ENCODE results near the gene PDE11A.

PDE11A gene

DNA sequence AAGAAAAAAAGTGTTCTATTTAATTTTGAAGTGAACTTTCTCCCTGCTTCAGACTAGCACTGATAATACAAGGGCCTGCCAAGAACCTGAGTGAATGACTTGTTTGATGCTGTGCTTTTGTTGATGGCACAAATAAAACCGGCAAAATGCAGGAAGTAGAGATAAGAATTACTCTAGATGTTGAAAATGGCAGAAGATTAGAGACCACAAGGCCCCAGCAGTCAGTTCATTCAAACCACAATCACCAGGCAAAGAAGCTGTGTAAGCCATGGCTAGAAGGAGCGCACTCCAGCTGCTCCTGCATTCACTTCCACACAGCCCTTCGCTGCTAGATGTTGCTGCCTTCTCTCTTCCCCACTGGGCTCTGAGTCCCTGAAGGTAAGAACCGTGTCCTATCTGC, 383.0 kb downstream of the PDE11A start:
- DNase-seq: no peak

DNA sequence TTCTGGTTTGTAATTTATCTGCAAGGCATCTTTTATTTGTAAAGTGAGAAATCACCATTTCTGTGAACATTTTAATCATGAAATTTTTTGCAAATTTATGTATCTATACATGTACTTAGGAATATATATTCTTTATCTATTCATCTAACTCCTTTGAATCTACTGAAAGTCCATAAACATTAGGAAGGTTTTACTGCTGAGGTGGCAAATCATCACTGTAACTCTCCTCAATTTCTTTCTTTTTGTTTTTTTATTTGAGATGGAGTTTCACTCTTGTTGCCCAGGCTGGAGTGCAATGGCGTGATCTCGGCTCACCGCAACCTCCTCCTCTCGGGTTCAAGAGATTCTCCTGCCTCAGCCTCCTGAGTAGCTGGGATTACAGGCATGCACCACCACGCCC, 383.7 kb downstream of the PDE11A start:
- DNase-seq: no peak

DNA sequence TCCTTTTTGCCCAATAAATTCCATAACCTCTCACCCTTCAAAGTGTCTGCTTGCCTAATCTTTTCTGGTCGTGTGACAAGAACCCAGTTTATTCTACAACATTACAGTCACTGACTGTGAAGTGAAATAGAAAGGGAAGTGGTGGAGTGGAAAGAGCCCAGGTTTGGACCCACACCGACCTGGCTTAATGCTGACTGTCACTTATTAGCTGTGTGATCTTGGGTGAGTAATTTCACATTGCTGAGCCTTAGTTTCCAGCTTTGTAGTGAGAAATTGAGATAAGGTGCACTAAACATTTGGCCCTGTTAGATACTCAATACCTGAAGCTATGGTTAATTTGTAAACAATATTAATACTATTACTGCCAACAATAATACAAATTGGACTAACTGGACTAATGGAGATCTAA, 388.9 kb downstream of the PDE11A start:
- DNase-seq: no peak

DNA sequence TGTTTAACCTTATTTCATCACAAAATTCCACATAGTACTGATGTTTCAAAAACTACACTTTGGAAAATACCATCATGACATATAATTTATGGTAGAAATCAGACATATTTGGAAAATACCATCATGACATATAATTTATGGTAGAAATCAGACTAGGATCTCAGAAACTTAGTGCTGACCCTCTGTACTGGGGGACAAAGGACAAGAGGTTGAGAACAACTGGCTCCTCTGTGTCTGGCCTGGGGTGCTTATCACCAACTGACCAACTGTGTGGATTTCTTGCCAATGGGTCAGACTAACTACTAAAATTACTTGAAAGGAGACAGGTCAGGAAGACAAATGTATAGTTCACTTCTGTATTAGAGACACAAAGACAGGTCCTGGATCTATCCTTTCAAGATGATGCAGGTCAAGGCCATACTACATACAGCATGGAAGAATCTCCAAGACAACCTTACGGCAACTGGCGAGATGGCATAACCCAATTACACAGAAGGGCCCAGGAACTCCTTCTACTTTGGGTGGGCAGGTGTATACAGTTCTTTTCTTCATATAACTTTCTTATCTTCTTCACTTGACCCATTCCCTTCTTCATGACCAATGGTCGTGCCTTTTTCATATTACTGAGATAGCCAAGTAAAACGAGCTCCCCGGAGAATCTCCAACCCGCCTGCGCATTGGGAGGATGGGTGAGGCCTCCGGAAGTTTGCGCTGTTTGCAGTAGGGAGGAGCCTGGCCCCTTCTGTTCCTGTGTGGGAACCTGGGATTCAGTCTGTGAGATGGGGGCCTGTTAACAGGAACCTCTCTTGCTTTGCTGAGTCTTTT, 389.5 kb downstream of the PDE11A start:
- no peak for DNase-seq

DNA sequence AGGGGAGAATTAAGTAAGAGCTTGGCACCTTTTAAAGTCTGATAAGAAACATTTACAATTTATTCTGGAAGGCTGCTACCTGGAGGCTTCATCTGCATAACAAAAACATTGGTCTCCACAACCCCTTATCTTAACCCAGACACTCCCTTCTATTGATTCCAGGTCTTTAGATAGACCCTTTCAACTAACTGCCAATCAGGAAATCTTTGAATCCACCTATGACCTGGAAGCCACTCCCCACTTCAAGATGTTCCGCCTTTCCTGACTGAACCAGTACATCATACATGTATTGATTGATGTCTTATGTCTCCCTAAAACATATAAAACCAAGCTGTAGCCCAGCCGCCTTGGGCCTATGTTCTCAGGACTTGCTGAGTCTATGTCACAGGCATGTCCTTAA, 390.6 kb downstream of the PDE11A start:
- no peak for DNase-seq

DNA sequence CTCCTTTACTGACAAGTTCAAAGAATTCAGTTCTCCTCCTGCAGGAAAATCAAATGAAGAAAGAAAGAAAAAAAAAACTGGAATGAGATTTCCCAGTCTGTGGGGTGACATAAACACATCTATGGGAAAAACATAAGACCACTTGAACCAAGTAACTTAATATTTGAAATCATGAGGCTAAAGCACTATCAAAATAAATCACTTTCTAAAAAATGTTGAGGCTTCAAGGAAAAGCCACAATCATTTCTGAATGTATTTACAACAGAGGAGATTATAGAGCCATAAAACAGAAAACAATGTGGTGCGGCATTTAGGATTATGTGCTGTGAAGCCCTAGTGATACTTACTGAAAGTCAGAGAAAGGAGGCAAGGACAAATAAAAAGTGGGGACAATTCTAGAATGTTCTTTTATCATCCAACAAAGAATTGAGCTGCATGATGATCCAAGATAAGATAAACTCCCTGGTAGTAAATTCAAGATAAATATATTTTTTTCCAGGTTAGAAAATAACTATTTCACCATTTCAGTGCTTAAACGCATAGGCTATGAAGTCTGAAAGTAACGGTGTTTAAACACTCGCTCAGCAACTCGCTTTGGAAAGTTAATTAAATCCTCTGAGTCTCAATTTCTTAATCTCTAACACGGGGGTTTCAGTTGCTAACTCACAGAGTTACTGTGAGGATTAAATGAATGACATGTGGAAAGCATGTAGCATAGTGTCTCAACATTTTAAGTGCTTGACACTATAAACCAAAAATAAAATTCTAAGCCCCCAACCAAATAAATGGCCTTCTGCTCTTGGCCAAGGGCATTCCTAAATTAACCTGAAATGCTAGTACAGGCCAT, 391.5 kb downstream of the PDE11A start:
- no peak for DNase-seq

DNA sequence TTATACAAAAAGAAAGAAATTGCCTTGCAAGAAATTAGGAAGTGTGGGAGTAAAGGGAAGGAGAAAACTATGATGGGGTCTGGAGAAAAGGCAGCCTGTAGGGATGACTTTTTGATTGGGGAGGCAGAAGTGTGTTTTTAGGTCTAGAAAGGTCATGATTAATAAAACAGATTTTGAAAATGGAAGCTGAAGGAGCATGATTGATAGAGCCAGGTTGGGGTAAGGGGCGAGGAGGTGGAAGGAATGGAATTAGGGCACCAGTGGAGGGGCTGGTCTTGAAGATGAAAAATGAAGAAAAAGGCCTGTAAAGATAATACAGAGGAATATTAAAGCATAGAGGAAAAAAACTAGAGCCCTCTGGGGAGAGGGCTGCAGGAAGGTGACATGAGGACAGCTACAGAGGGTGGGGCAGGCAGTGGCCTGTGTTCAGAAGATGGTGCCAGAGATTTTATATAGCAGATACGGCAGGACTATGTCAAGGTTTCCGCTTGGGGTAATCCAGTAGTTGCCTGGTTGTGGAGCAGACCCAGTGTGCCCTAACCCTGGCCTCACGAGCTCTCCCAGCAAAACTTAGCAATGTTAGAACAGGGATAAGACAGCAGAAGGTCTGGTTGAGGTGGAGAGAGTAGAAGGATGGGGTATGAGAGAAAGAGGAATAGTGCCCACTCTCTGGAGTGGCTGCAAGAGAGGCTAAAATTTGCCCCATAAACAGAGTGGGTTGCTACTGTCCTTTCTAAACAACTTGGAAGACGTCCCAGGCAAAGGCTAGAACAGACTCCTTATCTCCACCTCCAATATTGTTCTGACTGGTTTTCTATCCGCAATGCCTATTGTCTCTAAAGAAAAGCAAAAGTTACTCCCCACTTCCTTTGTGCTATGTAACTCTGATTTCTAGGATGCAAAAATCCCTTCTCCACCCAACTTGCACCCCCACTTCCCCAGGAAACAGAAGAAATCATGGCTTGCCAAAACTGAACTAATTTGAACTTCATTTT, 392.7 kb downstream of the PDE11A start:
- DNase-seq: no peak

DNA sequence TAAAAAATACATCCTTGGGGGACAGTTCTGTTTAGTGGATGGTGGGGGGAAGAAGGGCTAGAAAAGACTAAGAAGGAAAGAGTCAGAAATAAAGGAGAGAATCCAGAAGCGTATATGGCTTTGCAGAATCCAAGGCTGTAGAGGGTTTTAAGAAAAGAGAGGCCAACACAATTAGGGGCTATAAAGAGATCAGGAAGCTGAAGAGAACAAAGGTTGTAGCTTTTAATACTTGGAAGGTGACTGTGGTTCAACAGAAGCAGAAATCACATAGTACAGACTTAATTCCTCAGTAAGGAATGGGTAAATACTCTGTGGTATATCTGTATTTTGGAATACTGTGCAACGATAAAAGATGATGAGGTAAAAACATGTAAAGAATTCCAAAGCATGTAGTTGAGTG, 393.6 kb downstream of the PDE11A start:
- DNase-seq: no peak

DNA sequence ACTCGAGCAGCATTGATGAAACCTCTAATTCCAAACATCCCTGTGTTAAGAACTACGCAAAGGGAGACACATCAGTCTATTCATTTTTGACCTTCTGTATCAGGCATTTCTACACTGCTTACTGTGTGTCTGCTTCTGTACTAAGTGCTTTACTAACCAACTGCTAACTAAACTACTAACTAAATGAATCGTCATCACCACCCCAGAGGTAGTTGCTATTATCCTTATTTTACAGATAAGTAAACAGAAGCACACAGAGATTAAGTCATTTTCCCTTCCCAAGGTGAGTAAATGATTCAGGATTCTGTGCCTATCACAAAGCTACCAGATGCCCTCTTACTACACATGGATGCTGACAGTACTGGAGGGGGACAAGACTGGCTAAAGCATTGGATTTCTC, 395.9 kb downstream of the PDE11A start:
- DNase-seq: no peak

DNA sequence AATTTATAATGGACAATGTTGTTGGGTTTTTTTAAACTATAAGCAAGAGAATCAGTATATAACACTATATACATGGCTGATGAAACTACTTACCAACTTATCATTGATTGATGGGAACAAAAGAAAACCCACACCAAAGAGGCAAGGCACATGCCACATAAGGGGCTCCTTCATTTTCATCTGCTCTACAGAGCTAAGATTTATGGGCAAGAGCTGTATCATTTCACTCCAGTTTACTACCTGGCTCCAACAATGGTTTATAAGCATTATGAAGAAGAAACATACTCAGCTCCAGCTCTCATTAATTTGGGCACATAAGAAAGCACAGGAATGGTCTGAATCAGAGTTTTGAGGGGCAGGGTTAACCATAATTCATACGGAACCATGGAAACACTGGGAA, 396.8 kb downstream of the PDE11A start:
- no peak for DNase-seq

DNA sequence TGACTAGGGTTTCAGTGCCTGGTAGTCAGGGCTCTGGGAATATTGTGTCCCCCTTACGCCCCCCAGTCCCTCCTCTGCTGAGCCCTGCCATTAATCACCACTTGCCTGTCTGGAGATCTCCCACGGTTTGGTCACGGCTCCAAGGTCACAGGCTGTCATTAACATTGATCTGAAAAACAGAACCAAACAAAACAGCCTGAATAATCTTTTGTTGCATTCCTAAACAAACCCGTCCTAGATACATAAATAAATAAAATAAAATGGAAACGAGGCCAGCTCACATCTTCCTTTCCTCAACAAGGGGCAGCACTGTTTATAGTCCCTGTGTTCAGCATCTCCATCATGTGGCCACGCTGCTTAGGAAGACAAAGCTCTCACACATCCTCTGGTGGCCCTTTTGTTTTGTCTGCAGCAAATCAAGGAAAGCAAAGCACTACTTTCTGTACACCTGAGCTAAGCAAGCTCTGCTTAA, 397.2 kb downstream of the PDE11A start:
- no peak for DNase-seq

DNA sequence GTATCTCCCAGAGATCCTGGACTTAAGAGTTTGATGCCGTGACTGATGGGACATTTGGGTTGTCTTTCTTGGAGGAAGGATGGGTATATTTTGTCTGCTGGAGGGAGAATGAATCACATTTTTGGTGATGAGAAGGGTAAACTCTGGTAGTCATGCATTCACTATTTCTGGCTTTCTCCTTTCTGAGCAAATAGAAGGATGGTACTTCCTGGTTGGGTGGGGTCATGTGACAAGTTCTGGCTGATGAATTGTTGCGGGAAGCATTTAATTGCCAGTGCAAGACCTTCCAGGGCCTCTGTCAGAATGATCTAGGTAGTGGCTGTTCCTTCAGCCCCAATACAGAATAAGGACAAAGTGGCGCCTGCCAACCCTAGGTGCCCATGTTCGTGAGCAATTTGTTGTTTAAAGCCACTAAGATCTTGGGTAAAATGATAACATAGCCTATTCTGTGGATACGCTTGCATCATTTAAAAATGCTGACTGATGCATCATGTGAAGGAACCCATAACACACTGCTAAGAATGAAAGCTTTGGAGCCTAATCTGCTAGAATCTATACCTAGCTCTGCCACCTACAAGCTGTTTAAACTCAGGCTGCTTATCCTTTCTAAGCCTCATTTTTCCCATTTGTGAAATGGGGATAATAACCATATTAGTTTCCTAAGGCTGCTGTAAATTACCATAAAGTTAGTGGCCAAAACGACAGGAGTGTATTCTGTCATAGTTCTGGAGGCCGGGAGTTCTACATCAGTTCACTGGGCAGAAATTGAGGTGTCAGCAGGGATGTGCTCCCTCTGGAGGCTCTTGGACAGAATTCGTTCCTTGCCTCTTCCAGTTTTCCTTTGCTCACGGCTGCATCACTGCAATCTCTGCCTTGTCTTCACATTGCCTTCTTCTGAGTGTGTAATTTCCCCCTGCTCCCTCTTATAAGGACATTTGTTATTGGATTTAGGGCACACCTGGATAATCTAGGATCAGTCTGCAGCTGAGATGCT, 398.7 kb downstream of the PDE11A start:
- no peak for DNase-seq

DNA sequence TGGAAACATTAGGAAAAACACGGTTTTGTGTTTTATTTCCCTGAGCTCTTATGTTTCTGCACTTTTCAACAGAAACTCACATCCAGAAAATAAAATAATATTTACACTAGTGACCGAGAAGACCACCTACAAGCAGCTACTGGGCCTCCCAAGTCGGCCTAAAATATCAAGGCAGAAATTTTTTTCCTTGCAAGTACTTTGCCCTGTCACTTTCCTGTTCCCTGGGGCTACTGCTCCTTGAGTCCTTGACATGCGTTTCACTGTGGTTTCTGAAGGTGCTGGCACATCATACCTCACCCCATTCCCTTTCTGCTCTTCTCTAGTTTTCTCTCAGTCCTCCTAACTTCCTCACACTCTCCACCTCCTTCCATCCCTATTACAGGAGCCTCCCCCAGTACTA, 400.9 kb downstream of the PDE11A start:
- DNase-seq: no peak

DNA sequence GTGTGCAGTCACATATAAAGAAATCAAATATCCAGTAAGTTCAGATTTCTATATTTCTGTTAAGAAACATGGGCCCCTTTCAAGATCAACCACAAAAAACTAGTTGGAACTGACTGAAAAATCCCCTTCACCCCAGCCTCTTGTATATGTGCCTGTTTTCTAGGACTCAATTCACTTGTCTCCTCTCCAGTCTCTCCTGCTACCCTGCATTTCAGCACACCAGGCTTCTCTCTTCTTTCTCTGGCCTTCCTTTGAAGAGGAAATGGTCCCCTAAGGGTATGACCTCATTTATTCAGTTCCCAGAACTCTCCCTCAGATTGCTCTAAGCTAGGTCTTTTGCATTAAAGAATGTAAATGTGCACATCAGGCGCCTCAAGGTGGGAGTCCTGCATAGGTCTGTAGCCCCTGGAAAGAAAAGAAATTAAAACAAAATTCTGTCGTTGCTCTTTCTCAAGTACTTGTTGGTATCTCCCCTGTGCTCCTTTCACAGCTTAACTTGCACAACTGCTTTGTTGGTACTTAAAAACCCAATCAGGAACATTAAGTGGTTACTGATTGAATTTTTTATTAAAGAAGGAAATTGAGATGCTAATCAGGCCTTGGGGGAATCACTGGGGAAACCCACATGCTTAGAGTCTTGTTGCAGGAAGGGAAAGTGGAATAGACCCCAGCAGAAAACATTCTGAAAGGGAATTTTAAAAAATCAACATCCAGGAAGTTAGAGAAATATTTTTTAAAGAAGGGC, 401.6 kb downstream of the PDE11A start:
- no peak for DNase-seq

DNA sequence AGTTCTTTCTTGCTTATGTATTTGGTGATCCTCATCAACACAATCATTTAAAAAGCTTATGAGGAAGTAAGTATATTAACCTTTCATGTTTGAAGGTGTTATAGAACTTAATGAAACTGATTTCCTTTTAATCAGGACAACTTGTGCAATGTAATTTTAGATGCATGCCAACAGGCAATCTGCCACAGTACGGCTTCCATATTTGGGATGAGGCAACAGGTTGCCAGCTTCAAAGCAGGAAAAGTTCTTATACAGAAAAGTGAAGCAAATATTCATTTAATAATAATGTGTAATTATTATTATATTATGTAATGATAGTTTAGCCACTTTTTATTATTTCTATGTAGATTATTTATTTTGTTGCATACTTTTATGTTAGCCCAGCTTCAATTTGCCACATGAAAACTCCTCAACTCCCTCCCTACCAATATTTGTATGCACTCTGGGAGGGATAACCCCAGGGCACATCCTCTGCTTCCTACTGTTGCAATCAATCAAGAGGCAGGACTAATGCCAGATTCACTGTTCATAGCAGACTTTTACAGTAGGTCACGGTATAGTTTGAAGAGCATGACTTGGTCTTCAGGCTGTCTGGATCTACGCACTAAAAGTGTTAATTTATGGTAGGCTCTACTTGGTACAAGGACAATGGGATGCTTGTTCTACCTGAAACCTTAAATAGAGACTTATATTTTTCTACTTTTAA, 402.8 kb downstream of the PDE11A start:
- no peak for DNase-seq

DNA sequence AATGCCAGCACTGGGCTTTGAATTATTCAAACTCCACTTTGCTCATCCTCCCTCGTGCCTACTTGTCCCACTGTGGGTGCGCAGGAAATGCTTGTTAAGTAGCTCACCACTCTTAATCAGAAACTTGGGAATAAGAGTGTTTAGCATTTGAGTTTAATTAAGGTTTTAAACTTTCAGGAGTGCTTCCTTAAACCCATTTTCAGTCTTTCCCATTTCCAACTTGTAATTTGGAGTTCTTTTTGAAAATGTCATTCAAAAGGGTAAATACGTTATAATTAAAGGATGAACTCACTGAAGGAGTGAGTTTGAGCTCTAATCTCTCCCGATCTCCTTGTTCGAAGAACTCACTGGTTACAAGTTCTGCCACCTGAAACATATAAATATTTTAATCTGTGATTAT, 403.4 kb downstream of the PDE11A start:
- DNase-seq: no peak

DNA sequence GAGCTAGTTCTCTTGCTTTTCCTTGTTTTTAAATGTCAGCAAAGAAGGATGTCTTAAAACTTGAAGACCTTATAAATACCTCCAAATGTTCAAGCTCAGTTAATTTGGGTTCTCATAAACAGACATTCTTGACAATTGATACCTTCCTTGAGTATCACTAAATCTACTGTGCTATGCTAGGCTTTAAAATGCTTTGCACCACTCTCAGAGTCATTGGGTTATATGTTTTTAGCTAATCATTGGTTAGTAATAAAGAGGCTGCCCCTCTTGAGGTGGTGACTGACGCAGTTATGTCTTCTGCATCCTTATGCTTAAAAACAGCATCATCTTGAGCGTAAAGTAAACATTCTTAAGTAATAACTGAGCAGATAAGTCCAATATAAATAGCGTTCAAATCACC, 404.0 kb downstream of the PDE11A start:
- no peak for DNase-seq

DNA sequence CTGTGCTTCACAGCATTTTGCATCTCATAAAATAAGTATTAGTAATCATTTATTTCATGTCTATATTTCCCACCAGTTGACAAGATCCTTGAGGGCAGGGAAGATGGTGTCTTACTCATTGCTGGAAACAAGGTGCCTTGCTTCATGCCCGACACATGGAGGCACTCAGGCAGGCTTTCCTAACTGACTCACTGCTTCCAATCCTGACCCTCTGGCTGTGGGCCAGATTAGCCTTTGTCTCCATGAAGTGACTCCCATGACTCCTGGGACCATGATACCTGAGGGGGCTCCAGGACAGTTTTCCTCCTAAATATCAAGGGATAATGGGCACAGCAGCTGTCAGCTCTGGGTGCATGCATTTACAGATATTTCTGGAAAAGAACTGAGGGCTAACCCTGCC, 405.0 kb downstream of the PDE11A start:
- no peak for DNase-seq

DNA sequence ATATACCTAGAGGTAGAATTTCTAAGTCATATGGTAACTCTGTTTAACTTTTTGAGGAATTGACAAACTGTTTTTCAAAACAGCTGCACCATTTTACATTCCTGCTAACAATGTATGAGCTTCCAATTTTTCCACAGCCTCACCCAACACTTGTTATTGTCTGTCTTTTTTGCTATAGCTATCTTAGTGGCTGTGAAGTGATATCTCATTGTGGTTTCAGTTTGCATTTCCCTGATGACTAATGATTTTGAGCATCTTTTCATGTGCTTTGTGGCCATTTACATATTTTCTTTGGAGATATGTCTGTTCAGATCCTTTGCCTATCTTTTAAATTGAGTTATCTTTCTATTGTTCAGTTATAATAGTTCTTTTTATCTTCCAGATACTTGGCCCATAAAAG, 406.2 kb downstream of the PDE11A start:
- no peak for DNase-seq

DNA sequence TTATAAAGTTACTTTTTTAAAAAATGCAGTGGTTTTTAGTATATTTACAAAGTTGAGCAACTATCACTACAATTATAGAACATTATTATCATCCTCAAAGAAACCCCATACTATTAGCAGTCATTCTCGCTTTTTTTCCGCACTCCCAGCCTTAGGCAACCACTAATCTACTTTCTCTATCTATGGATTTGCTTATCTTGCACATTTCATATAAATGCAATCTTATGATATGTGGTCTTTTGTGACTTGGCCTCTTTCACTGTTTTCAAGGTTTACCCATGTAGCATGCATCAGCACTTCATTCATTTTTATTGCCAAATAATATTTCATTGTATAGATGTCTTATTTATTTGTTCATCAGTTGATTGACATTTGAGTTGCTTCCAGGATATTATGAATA, 406.6 kb downstream of the PDE11A start:
- no peak for DNase-seq

All from activated CD4-positive, alpha-beta T cell treated with anti-CD3 and anti-CD28 coated beads for 48 hours (primary cell).